ENCODE data around the gene WDR20.

DNA sequence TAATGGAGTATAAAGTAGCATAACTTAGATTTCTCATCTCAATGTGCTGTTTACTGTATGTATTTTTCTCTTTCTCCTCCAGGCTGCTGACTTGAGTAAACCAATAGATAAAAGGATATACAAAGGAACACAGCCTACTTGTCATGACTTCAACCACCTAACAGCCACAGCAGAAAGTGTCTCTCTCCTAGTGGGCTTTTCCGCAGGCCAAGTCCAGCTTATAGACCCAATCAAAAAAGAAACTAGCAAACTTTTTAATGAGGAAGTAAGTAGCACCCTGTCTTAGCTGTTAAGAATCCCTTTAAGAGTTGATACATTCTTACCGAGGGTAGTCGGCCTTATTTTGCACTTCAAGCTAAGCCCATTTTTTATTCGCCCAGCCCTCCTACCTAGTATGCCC is 55.2 kb downstream of the WDR20 start:
- TF ChIP-seq, protein P1, sequence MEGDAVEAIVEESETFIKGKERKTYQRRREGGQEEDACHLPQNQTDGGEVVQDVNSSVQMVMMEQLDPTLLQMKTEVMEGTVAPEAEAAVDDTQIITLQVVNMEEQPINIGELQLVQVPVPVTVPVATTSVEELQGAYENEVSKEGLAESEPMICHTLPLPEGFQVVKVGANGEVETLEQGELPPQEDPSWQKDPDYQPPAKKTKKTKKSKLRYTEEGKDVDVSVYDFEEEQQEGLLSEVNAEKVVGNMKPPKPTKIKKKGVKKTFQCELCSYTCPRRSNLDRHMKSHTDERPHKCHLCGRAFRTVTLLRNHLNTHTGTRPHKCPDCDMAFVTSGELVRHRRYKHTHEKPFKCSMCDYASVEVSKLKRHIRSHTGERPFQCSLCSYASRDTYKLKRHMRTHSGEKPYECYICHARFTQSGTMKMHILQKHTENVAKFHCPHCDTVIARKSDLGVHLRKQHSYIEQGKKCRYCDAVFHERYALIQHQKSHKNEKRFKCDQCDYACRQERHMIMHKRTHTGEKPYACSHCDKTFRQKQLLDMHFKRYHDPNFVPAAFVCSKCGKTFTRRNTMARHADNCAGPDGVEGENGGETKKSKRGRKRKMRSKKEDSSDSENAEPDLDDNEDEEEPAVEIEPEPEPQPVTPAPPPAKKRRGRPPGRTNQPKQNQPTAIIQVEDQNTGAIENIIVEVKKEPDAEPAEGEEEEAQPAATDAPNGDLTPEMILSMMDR (IDR thresholded peaks at IDR 0.05) = no peak
- TF ChIP-seq EZH2 (IDR thresholded peaks at IDR 0.05; ENCODE audit: borderline replicate concordance, insufficient read depth, low read depth, low read length, poor library complexity, severe bottlenecking) = no peak
